Measurements from ENCODE around the gene PERP.

DNA sequence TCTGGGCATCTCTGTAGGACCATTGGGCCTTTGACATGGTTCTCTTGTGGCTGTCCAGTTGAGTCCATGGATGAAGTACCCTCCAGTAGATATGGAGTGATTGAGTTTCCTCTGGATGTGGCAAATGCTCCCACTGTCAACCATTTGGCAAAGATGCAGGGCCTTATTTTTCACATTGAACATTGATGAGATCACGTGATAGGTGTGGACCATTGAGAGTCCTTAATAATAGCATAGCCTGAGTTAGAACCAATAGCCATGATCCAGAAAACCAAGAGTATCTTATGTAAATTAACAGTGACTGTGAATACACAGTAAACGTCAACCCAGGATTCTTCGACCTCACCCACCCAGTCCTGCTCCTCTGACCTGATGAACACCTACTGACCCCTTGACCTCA, 3.0 kb upstream of the PERP start:
- TF ChIP-seq EZH2 (IDR thresholded peaks at IDR 0.05; ENCODE audit: low read length, missing control alignments), result no peak
- TF ChIP-seq, protein P1, sequence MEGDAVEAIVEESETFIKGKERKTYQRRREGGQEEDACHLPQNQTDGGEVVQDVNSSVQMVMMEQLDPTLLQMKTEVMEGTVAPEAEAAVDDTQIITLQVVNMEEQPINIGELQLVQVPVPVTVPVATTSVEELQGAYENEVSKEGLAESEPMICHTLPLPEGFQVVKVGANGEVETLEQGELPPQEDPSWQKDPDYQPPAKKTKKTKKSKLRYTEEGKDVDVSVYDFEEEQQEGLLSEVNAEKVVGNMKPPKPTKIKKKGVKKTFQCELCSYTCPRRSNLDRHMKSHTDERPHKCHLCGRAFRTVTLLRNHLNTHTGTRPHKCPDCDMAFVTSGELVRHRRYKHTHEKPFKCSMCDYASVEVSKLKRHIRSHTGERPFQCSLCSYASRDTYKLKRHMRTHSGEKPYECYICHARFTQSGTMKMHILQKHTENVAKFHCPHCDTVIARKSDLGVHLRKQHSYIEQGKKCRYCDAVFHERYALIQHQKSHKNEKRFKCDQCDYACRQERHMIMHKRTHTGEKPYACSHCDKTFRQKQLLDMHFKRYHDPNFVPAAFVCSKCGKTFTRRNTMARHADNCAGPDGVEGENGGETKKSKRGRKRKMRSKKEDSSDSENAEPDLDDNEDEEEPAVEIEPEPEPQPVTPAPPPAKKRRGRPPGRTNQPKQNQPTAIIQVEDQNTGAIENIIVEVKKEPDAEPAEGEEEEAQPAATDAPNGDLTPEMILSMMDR (conservative IDR thresholded peaks at IDR 0.05 in 1 of 2, IDR thresholded peaks at IDR 0.05 in 1 of 2; ENCODE audit: low read depth in 1 of 2, low read length in 2 of 2), result no peak
